ENCODE results near the gene TEDC1. TPM values are rescaled to one million over a fixed set of nuclear protein-coding genes. Genes with fewer than 3 reads are reported as not detected.
A peak's percentile ranks its signal among the peaks of the same experiment; 100 is the strongest.

TEDC1 gene
- total RNA-seq, 3 donors from 2014 or later, result 53.7 to 58.7 (median 57.8) TPM

GRCh38 chr14:105467249-105467941 is 23.7 kb upstream of the TEDC1 start:
- H3K4me3 Mint-ChIP-seq, result no peak overlapping the region
- H3K9me3 Mint-ChIP-seq, result no peaks in the 10 kb centered on the region
- DNase-seq (no peak), ATAC-seq (no peak)
- no peaks in the 10 kb centered on the region for H3K4me1 Mint-ChIP-seq (ENCODE audit: low read depth)
- no peaks in the 10 kb centered on the region for H3K36me3 Mint-ChIP-seq (ENCODE audit: insufficient read depth)
- no peaks in the 10 kb centered on the region for H3K27me3 Mint-ChIP-seq (ENCODE audit: low read depth)

GRCh38 chr14:105467942-105468471 is 23.0 kb upstream of the TEDC1 start:
- no peaks in the 10 kb centered on the region for H3K9me3 Mint-ChIP-seq
- H3K27me3 Mint-ChIP-seq (ENCODE audit: low read depth), result no peaks in the 10 kb centered on the region
- H3K36me3 Mint-ChIP-seq (ENCODE audit: insufficient read depth), result no peaks in the 10 kb centered on the region
- ATAC-seq, result no peak
- H3K4me3 Mint-ChIP-seq, result no peak overlapping the region
- no peaks in the 10 kb centered on the region for H3K4me1 Mint-ChIP-seq (ENCODE audit: low read depth)
- DNase-seq, result no peak

- DNase-seq (no peak), ATAC-seq (no peak)
- H3K36me3 Mint-ChIP-seq (ENCODE audit: insufficient read depth), result no peaks in the 10 kb centered on the region
- no peaks in the 10 kb centered on the region for H3K4me1 Mint-ChIP-seq (ENCODE audit: low read depth)
- H3K27me3 Mint-ChIP-seq (ENCODE audit: low read depth), result no peaks in the 10 kb centered on the region
- H3K9me3 Mint-ChIP-seq, result no peaks in the 10 kb centered on the region
- H3K4me3 Mint-ChIP-seq, result no peak overlapping the region
Observed at GRCh38 chr14:105468621-105469241, 22.3 kb upstream of the TEDC1 start.

- no peak for ATAC-seq
Observed at GRCh38 chr14:105469456-105470349, 21.3 kb upstream of the TEDC1 start.

GRCh38 chr14:105470350-105471296 is 20.4 kb upstream of the TEDC1 start:
- Mint-ChIP-seq H3K4me3 (no peak overlapping the region), H3K36me3 (ENCODE audit: insufficient read depth) (no peaks in the 10 kb centered on the region), H3K27me3 (ENCODE audit: low read depth) (no peaks in the 10 kb centered on the region), H3K4me1 (ENCODE audit: low read depth) (no peaks in the 10 kb centered on the region), H3K9me3 (no peaks in the 10 kb centered on the region)
- ATAC-seq (no peak), DNase-seq (no peak)

More at GRCh38 chr14:105469456-105470349, 21.3 kb upstream of the TEDC1 start:
- no peaks in the 10 kb centered on the region for H3K27me3 Mint-ChIP-seq (ENCODE audit: low read depth)
- no peaks in the 10 kb centered on the region for H3K36me3 Mint-ChIP-seq (ENCODE audit: insufficient read depth)
- no peaks in the 10 kb centered on the region for H3K9me3 Mint-ChIP-seq
- H3K4me1 Mint-ChIP-seq (ENCODE audit: low read depth), result no peaks in the 10 kb centered on the region
- DNase-seq, result no peak
- no peak overlapping the region for H3K4me3 Mint-ChIP-seq

GRCh38 chr14:105471297-105471821 is 19.7 kb upstream of the TEDC1 start:
- Mint-ChIP-seq H3K27me3 (ENCODE audit: low read depth) (no peaks in the 10 kb centered on the region), H3K4me1 (ENCODE audit: low read depth) (peaks cover 6% of the 10 kb centered on the region), H3K36me3 (ENCODE audit: insufficient read depth) (no peaks in the 10 kb centered on the region), H3K9me3 (no peaks in the 10 kb centered on the region), H3K4me3 (no peak overlapping the region)
- DNase-seq (no peak), ATAC-seq (no peak)

- Mint-ChIP-seq H3K4me3 (no peak overlapping the region), H3K4me1 (ENCODE audit: low read depth) (peaks cover 10% of the 10 kb centered on the region), H3K27me3 (ENCODE audit: low read depth) (no peaks in the 10 kb centered on the region), H3K9me3 (no peaks in the 10 kb centered on the region), H3K36me3 (ENCODE audit: insufficient read depth) (no peaks in the 10 kb centered on the region)
- DNase-seq (no peak), ATAC-seq (no peak)
Observed at GRCh38 chr14:105471823-105472485, 19.1 kb upstream of the TEDC1 start.

- ATAC-seq (no peak), DNase-seq (no peak)
- no peaks in the 10 kb centered on the region for H3K36me3 Mint-ChIP-seq (ENCODE audit: insufficient read depth)
- H3K27me3 Mint-ChIP-seq (ENCODE audit: low read depth), result no peaks in the 10 kb centered on the region
- H3K9me3 Mint-ChIP-seq, result no peaks in the 10 kb centered on the region
- H3K4me1 Mint-ChIP-seq (ENCODE audit: low read depth), result peaks cover 15% of the 10 kb centered on the region
- H3K4me3 Mint-ChIP-seq, result no peak overlapping the region
Observed at GRCh38 chr14:105472486-105472991, 18.5 kb upstream of the TEDC1 start.

- no peak for ATAC-seq
- DNase-seq, result no peak
- Mint-ChIP-seq H3K4me3 (no peak overlapping the region), H3K4me1 (ENCODE audit: low read depth) (peaks cover 15% of the 10 kb centered on the region), H3K36me3 (ENCODE audit: insufficient read depth) (no peaks in the 10 kb centered on the region), H3K27me3 (ENCODE audit: low read depth) (no peaks in the 10 kb centered on the region), H3K9me3 (no peaks in the 10 kb centered on the region)
Observed at GRCh38 chr14:105473033-105473676, 17.9 kb upstream of the TEDC1 start.

- peak; percentile 58 for DNase-seq
- Mint-ChIP-seq H3K9me3 (no peaks in the 10 kb centered on the region), H3K4me3 (peak overlapping the region; percentile 68), H3K4me1 (ENCODE audit: low read depth) (peaks cover 15% of the 10 kb centered on the region), H3K36me3 (ENCODE audit: insufficient read depth) (no peaks in the 10 kb centered on the region), H3K27me3 (ENCODE audit: low read depth) (no peaks in the 10 kb centered on the region)
- ATAC-seq, result peak; percentile 65 to 72
Observed at GRCh38 chr14:105473677-105474482, 17.2 kb upstream of the TEDC1 start.

- H3K4me3 Mint-ChIP-seq, result peak within 1 kb of the TSS; percentile 68
- H3K4me1 Mint-ChIP-seq (ENCODE audit: low read depth), result peaks cover 16% of the 10 kb centered on the region
- H3K36me3 Mint-ChIP-seq (ENCODE audit: insufficient read depth), result no peaks in the 10 kb centered on the region
- H3K9me3 Mint-ChIP-seq, result no peaks in the 10 kb centered on the region
- H3K27me3 Mint-ChIP-seq (ENCODE audit: low read depth), result no peaks in the 10 kb centered on the region
- ATAC-seq (peak; percentile 55 to 58), DNase-seq (no peak)
Observed at GRCh38 chr14:105474483-105475268, 16.4 kb upstream of the TEDC1 start, which contains the start of gene CRIP2. CRIP2 (plus strand) TSS chr14:105474821; CDS start chr14:105474863, 42 bp downstream.
